Epithelial cell of esophagus (primary cell): ENCODE data around the gene APBB2.

Source experiments
- DNase-seq: peaks from one replicate; pipeline ENCODE4 v3.0.0; 2010; ENCODE audit warnings: low read depth
- H3K4me3 ChIP-seq: 2 replicates; pipeline ENCODE4 v1.5.1; 2011; ENCODE audit warnings: mild to moderate bottlenecking, low read length, control low read depth
- CTCF ChIP-seq: IDR thresholded peaks from 2 replicates; pipeline ENCODE4 v1.5.1; 2011; ENCODE audit warnings: low read depth, mild to moderate bottlenecking, low read length, control low read depth, inconsistent platforms; ENCODE audit not compliant: insufficient read depth; ENCODE audit errors: missing control alignments

APBB2 gene

GRCh38 chr4:40875507-40876150, 338.7 kb downstream of the APBB2 start:
- no peak overlapping the region for H3K4me3 ChIP-seq
- DNase-seq, result no peak
- no peak for TF ChIP-seq CTCF

- DNase-seq, result no peak
- no peak overlapping the region for H3K4me3 ChIP-seq
- TF ChIP-seq CTCF, result no peak
Measured at GRCh38 chr4:40874901-40875300, 339.4 kb downstream of the APBB2 start.

GRCh38 chr4:40874331-40874730, 340.0 kb downstream of the APBB2 start:
- no peak for DNase-seq
- no peak overlapping the region for H3K4me3 ChIP-seq
- TF ChIP-seq CTCF, result no peak

GRCh38 chr4:40871695-40872250, 342.6 kb downstream of the APBB2 start:
- no peak for DNase-seq
- no peak overlapping the region for H3K4me3 ChIP-seq
- no peak for TF ChIP-seq CTCF

GRCh38 chr4:40870150-40870549, 344.2 kb downstream of the APBB2 start:
- TF ChIP-seq CTCF, result no peak
- H3K4me3 ChIP-seq, result no peak overlapping the region
- no peak for DNase-seq

- H3K4me3 ChIP-seq, result no peak overlapping the region
- no peak for TF ChIP-seq CTCF
- DNase-seq, result no peak
Measured at GRCh38 chr4:40865696-40866095, 348.6 kb downstream of the APBB2 start.

- DNase-seq, result no peak
- H3K4me3 ChIP-seq, result no peak overlapping the region
- TF ChIP-seq CTCF, result no peak
Measured at GRCh38 chr4:40864531-40864930, 349.8 kb downstream of the APBB2 start.
